Measurements from ENCODE around the gene UROC1. TPM values are rescaled to one million over a fixed set of nuclear protein-coding genes. Genes with fewer than 3 reads are reported as not detected.
A peak's percentile ranks its signal among the peaks of the same experiment; 100 is the strongest.

Gene UROC1
- total RNA-seq, 1 experiment from 2014 or later, result not detected

DNA sequence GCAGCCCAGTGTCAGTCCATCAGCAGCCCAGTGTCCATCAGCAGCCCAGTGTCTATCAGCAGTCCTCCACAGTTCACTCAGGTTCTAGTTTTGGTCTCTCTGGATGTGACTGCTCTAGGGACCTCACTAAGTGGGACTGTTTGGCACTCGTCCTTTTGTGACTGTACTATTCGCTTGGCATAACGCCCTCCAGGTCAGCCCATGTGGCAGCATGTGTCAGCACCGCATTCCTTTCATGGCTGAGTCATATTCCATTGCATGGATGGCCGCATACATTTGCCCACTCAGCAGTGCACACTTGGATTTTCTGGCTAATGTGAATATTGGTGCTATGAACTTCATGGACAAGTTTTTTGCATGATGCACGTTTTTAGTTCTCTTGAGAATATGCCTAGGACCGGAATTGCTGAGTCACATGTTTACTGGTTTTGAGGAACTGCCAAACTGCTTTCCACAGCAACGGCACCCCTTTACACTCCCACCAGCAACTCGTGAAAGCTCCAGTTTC is 22.8 kb upstream of the UROC1 start:
- no peak overlapping the region for H3K9ac ChIP-seq (ENCODE audit: extremely low read depth, insufficient read length, low read length)
- Mint-ChIP-seq H3K9me3 (no peaks in the 10 kb centered on the region), H3K4me3 (no peak overlapping the region), H3K36me3 (ENCODE audit: insufficient read depth in 1 of 3, low read depth in 3 of 3) (peaks cover 0 to 3% (median 0%) of the 10 kb centered on the region in 3 experiments; a peak in 2 of 7 replicates), H3K27ac (no peak overlapping the region), H3K27me3 (ENCODE audit: low read depth) (peaks cover 1% of the 10 kb centered on the region; the same call in 1 of the 2 replicates), H3K4me1 (peaks cover 0 to 6% of the 10 kb centered on the region in 2 experiments; a peak in 2 of 4 replicates)
- H2BK12ac ChIP-seq (ENCODE audit: insufficient read length, low read depth, low read length), result no peak overlapping the region
- no peak overlapping the region for H2AFZ ChIP-seq (ENCODE audit: low read length)
- H2BK15ac ChIP-seq (ENCODE audit: low read depth, low read length), result no peak overlapping the region
- H3K79me2 ChIP-seq (ENCODE audit: insufficient read depth, low read length), result no peaks in the 10 kb centered on the region
- no peaks in the 10 kb centered on the region for H3K27me3 ChIP-seq (ENCODE audit: insufficient read depth, low read length)
- H2AK5ac ChIP-seq (ENCODE audit: insufficient read length, low read length), result no peak overlapping the region
- no peak overlapping the region for H2BK120ac ChIP-seq (ENCODE audit: low read depth, low read length, poor library complexity, severe bottlenecking)
- H2BK5ac ChIP-seq (ENCODE audit: insufficient read length, low read length), result no peak overlapping the region
- TF ChIP-seq CTCF (conservative IDR thresholded peaks at IDR 0.05), result no peak
- peak; percentile 15 for DNase-seq
- no peak overlapping the region for H2BK20ac ChIP-seq (ENCODE audit: low read depth, low read length, poor library complexity, severe bottlenecking)
- no peak overlapping the region for H4K5ac ChIP-seq (ENCODE audit: insufficient read length, low read depth, low read length)
- H3K56ac ChIP-seq (ENCODE audit: insufficient read length, low read depth, low read length), result no peak overlapping the region
- H4K91ac ChIP-seq (ENCODE audit: insufficient read length, low read depth, low read length), result no peak overlapping the region
- no peak overlapping the region for H3K4ac ChIP-seq (ENCODE audit: low read depth, low read length)
- no peaks in the 10 kb centered on the region for H3K4me1 ChIP-seq (ENCODE audit: insufficient read depth, low read length)
- no peaks in the 10 kb centered on the region for H3K79me1 ChIP-seq (ENCODE audit: insufficient read depth, low read depth, low read length, poor library complexity, severe bottlenecking)
- no peak overlapping the region for H3K14ac ChIP-seq (ENCODE audit: insufficient read depth, low read length)
- no peaks in the 10 kb centered on the region for H3K9me3 ChIP-seq (ENCODE audit: control insufficient read depth, low read depth, low read length)
- H3T11ph ChIP-seq (ENCODE audit: low read length), result no peak overlapping the region
- no peak overlapping the region for H3K27ac ChIP-seq (ENCODE audit: insufficient read length, low read depth, low read length)
- WGBS (ENCODE audit: extremely low coverage, insufficient read length, low lambda C conversion rate), result no CpG with 5 or more reads among the region's 9 CpGs
- H3K23ac ChIP-seq (ENCODE audit: insufficient read length, low read depth, low read length), result no peak overlapping the region
- H3K4me2 ChIP-seq (ENCODE audit: insufficient read depth, insufficient read length, low read length), result no peak overlapping the region
- no peak overlapping the region for H3K18ac ChIP-seq (ENCODE audit: insufficient read length, low read depth, low read length)
- peaks cover 3% of the 10 kb centered on the region for H4K20me1 ChIP-seq (ENCODE audit: control insufficient read depth, insufficient read depth, insufficient read length)
- H3K23me2 ChIP-seq (ENCODE audit: insufficient read length, low read depth, low read length, poor library complexity, severe bottlenecking), result no peaks in the 10 kb centered on the region
- no peak overlapping the region for H4K8ac ChIP-seq (replicated peaks; ENCODE audit: insufficient read length, low read depth, low read length)
